Mesodermal cell (in vitro differentiated cells): ENCODE measurements around the gene CGB7.
"Not testable (repeated sequence)": the region's sequence is repeated elsewhere in the genome, so short reads cannot be mapped to it uniquely, and the experiment has no call there.

Experiments
- H3K27ac ChIP-seq: 2 replicates; pipeline ENCODE4 v1.7.0; 2013; ENCODE audit warnings: mild to moderate bottlenecking, low read depth, low read length, moderate library complexity; ENCODE audit not compliant: severe bottlenecking
- H3K36me3 ChIP-seq: 2 replicates; pipeline ENCODE4 v1.7.1; 2013; ENCODE audit warnings: mild to moderate bottlenecking, low read length, moderate library complexity; ENCODE audit not compliant: control insufficient read depth, insufficient read depth
- H3K4me1 ChIP-seq: one replicate; pipeline ENCODE4 v1.7.1; 2013; ENCODE audit warnings: mild to moderate bottlenecking, low read length; ENCODE audit not compliant: insufficient read depth, control insufficient read depth, poor library complexity, severe bottlenecking
- H3K4me3 ChIP-seq: 2 replicates; pipeline ENCODE4 v1.7.0; 2013; ENCODE audit warnings: low read length, control low read depth, mild to moderate bottlenecking; ENCODE audit not compliant: insufficient read depth, poor library complexity, severe bottlenecking; ENCODE audit errors: extremely low read depth
- H3K9me3 ChIP-seq: 2 replicates; pipeline ENCODE4 v1.7.1; 2013; ENCODE audit warnings: mild to moderate bottlenecking, low read length, moderate library complexity; ENCODE audit not compliant: control insufficient read depth
- WGBS, 2 experiments: methylation state at CpG; one replicate each; pipeline ENCODE4 v1.1.5; 2013; ENCODE audit warnings: missing lambda C conversion rate in 2 of 2; ENCODE audit not compliant: insufficient coverage in 2 of 2; 5-methylcytosine and 5-hydroxymethylcytosine counted together

The CGB7 gene

DNA sequence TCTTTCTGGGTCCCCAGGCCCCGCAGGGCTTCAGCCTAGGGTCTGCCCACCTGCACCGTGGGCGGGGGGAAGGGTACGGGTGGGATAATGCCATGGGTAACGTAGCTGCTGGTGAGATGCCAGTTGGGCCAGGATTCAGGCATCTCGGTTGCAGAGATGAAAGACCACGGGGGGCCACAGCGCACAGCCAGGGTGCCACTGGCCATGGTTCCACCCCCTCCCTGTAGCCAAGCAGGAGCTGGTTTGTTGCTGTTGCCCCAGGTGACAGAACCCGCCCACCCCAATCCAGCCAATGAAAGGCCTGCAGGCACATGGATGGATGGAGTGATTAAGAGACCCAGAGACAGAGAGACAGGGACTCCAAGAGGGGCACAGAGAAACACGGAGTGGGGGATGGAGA lies 1.0 kb upstream of the CGB7 start:
- H3K27ac ChIP-seq = no peak overlapping the region
- no peaks in the 10 kb centered on the region for H3K4me1 ChIP-seq
- WGBS, 2 experiments = 80 to 81% methylated on average over 7 to 8 of the region's 10 CpGs
- H3K9me3 ChIP-seq = no peaks in the 10 kb centered on the region
- H3K4me3 ChIP-seq = no peak overlapping the region
- no peaks in the 10 kb centered on the region for H3K36me3 ChIP-seq

- WGBS, 2 experiments = 23 to 32% methylated on average over 11 to 25 of the region's 34 CpGs
Measured at GRCh38 chr19:49056902-49057596, 500 bp downstream of the CGB7 start.

GRCh38 chr19:49056101-49056901 lies 1.2 kb downstream of the CGB7 start:
- H3K4me1 ChIP-seq = no peaks in the 10 kb centered on the region
- no peaks in the 10 kb centered on the region for H3K36me3 ChIP-seq
- 3% methylated on average over 43 to 51 of the region's 63 CpGs for WGBS, 2 experiments
- H3K27ac ChIP-seq = no peak overlapping the region
- H3K9me3 ChIP-seq = no peaks in the 10 kb centered on the region
- H3K4me3 ChIP-seq = peak overlapping the region; percentile 44

More at GRCh38 chr19:49056902-49057596, 500 bp downstream of the CGB7 start:
- not testable (repeated sequence) for H3K27ac ChIP-seq, H3K9me3 ChIP-seq, H3K4me1 ChIP-seq, H3K36me3 ChIP-seq
- peak overlapping the region; percentile 44 for H3K4me3 ChIP-seq

- H3K4me3 ChIP-seq, H3K4me1 ChIP-seq, H3K9me3 ChIP-seq, H3K27ac ChIP-seq, H3K36me3 ChIP-seq: not testable (repeated sequence)
- 76 to 77% methylated on average over 18 to 21 of the region's 24 CpGs for WGBS, 2 experiments
Measured at GRCh38 chr19:49050376-49051033, 7.0 kb downstream of the CGB7 start.

GRCh38 chr19:49049834-49050233 lies 7.7 kb downstream of the CGB7 start:
- H3K9me3 ChIP-seq, H3K27ac ChIP-seq, H3K4me3 ChIP-seq, H3K4me1 ChIP-seq, H3K36me3 ChIP-seq: not testable (repeated sequence)
- WGBS, 2 experiments = no CpG with 5 or more reads among the region's 4 CpGs

- H3K36me3 ChIP-seq, H3K27ac ChIP-seq, H3K4me1 ChIP-seq, H3K9me3 ChIP-seq, H3K4me3 ChIP-seq: not testable (repeated sequence)
- WGBS, 2 experiments = 87 to 93% methylated on average over 3 to 6 of the region's 12 CpGs
Measured at GRCh38 chr19:49049011-49049410, 8.5 kb downstream of the CGB7 start, which contains the start of gene CGB8. TSS of gene CGB8 (minus strand) at chr19:49049111. CDS start at chr19:49048739, 372 bp downstream.

- not testable (repeated sequence) for H3K4me1 ChIP-seq, H3K36me3 ChIP-seq
- WGBS, 2 experiments = 77 to 78% methylated on average over 6 to 10 of the region's 15 CpGs
Measured at GRCh38 chr19:49043548-49043947, 14.0 kb downstream of the CGB7 start, which contains the start of gene CGB5. TSS of gene CGB5 (plus strand) at chr19:49043848. CDS start at chr19:49044210, 362 bp downstream.

DNA sequence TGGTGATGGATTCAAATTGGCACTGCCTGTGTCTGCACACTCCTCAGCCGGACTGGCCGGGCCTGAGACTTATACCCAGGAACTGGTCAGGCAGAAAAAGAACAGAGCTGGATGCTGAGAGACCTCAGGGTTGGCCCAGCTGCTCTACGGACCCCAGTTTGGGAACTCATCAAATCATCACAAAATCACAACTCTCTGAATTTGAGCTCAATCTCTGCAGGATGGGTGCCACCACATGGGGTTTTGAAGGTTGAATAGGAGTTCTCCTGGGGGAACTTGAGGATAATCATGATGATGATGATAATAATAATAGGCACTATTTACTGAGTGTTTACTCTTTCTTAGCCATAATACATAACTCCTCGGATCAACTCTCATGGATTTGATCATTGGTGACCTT lies 14.9 kb downstream of the CGB7 start:
- not testable (repeated sequence) for H3K36me3 ChIP-seq, H3K4me1 ChIP-seq, H3K9me3 ChIP-seq, H3K27ac ChIP-seq, H3K4me3 ChIP-seq
- no CpG with 5 or more reads among the region's 4 CpGs for WGBS, 2 experiments

More at GRCh38 chr19:49043548-49043947, 14.0 kb downstream of the CGB7 start, which contains the start of gene CGB5:
- H3K4me3 ChIP-seq, H3K27ac ChIP-seq, H3K9me3 ChIP-seq: not testable (repeated sequence)

- Histone ChIP-seq H3K9me3 (no peaks in the 10 kb centered on the region), H3K36me3 (no peaks in the 10 kb centered on the region), H3K4me3 (no peak overlapping the region), H3K4me1 (peaks cover 9% of the 10 kb centered on the region), H3K27ac (no peak overlapping the region)
- whole genome bisulfite sequencing, 2 experiments = 69 to 70% methylated on average over 10 to 15 of the region's 17 CpGs
Measured at GRCh38 chr19:49042177-49042576, 15.4 kb downstream of the CGB7 start.

- H3K36me3 ChIP-seq, H3K27ac ChIP-seq, H3K9me3 ChIP-seq, H3K4me3 ChIP-seq, H3K4me1 ChIP-seq: not testable (repeated sequence)
- 100% methylated on average over 1 of the region's 9 CpGs; no CpG with 5 or more reads in 1 of the 2 experiments for WGBS, 2 experiments
Measured at GRCh38 chr19:49039736-49040135, 17.8 kb downstream of the CGB7 start.
